PFSK-1 (cell line): ENCODE measurements around the gene PTPRN2.

ENCODE experiments used
- FOXP2 ChIP-seq: optimal IDR thresholded peaks from 2 replicates; pipeline ENCODE3; 2011; ENCODE audit warnings: borderline replicate concordance, control low read depth, inconsistent platforms; ENCODE audit not compliant: insufficient read depth; ENCODE audit errors: extremely low read length, extremely low read depth
- POLR2AphosphoS5 ChIP-seq: IDR thresholded peaks from 2 replicates; pipeline ENCODE4 v1.6.1; 2012; ENCODE audit warnings: low read depth, mild to moderate bottlenecking, control low read depth, low read length, moderate library complexity
- SIN3A ChIP-seq: IDR thresholded peaks from 2 replicates; pipeline ENCODE4 v1.6.1; 2012; ENCODE audit warnings: mild to moderate bottlenecking, low read length, moderate library complexity, borderline replicate concordance; ENCODE audit not compliant: insufficient read depth
- TAF1 ChIP-seq: IDR thresholded peaks from 2 replicates; pipeline ENCODE4 v1.6.1; 2012; ENCODE audit warnings: low read length, control low read depth, borderline replicate concordance; ENCODE audit not compliant: insufficient read depth
- TF ChIP-seq, protein P1 (sequence below), 2 experiments: IDR thresholded peaks; 2 replicates each; pipeline versions ENCODE4 v1.6.1 to v1.8.0; 2011 to 2012; ENCODE audit warnings: low read depth in 2 of 2, low read length in 2 of 2, control low read depth in 1 of 2, inconsistent platforms in 1 of 2, mild to moderate bottlenecking in 1 of 2, moderate library complexity in 1 of 2; ENCODE audit not compliant: insufficient read depth in 1 of 2

PTPRN2 gene

DNA sequence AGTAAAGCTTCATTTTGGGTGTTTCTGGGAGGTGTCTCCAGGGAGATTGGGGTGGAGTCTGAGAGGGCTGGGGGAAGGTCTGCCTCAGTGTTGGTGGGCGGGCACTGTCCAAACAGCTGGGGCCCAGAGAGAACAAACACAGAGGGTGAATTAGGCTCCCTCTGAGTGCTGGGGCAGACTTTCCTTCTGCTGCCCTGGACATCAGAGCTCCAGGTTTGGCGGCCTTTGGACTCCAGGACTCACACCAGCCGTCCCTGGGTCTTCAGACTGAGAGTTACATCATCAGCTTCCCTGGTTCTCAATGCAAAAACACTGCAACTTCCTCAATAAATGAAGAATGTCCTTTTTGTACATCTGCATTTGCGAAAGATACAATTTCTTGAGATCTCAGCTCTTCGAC lies 427.4 kb downstream of the PTPRN2 start:
- TF ChIP-seq TAF1: no peak
- peak; percentile 65; the same call in 1 of the 2 replicates for TF ChIP-seq POLR2AphosphoS5
- TF ChIP-seq FOXP2: no peak
- TF ChIP-seq, protein P1, sequence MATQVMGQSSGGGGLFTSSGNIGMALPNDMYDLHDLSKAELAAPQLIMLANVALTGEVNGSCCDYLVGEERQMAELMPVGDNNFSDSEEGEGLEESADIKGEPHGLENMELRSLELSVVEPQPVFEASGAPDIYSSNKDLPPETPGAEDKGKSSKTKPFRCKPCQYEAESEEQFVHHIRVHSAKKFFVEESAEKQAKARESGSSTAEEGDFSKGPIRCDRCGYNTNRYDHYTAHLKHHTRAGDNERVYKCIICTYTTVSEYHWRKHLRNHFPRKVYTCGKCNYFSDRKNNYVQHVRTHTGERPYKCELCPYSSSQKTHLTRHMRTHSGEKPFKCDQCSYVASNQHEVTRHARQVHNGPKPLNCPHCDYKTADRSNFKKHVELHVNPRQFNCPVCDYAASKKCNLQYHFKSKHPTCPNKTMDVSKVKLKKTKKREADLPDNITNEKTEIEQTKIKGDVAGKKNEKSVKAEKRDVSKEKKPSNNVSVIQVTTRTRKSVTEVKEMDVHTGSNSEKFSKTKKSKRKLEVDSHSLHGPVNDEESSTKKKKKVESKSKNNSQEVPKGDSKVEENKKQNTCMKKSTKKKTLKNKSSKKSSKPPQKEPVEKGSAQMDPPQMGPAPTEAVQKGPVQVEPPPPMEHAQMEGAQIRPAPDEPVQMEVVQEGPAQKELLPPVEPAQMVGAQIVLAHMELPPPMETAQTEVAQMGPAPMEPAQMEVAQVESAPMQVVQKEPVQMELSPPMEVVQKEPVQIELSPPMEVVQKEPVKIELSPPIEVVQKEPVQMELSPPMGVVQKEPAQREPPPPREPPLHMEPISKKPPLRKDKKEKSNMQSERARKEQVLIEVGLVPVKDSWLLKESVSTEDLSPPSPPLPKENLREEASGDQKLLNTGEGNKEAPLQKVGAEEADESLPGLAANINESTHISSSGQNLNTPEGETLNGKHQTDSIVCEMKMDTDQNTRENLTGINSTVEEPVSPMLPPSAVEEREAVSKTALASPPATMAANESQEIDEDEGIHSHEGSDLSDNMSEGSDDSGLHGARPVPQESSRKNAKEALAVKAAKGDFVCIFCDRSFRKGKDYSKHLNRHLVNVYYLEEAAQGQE (IDR thresholded peaks at IDR 0.05; ENCODE audit: insufficient read depth in 1 of 2, low read depth in 2 of 2, low read length in 2 of 2): no peak

GRCh38 chr7:158157460-158157859 lies 430.2 kb downstream of the PTPRN2 start:
- no peak for TF ChIP-seq FOXP2
- TF ChIP-seq, protein P1 (IDR thresholded peaks at IDR 0.05; ENCODE audit: insufficient read depth in 1 of 2, low read depth in 2 of 2, low read length in 2 of 2): no peak
- no peak for TF ChIP-seq TAF1
- TF ChIP-seq SIN3A: no peak

- TF ChIP-seq POLR2AphosphoS5: no peak
- TF ChIP-seq SIN3A: no peak
- no peak for TF ChIP-seq TAF1
- TF ChIP-seq FOXP2: no peak
- TF ChIP-seq, protein P1 (IDR thresholded peaks at IDR 0.05; ENCODE audit: insufficient read depth in 1 of 2, low read depth in 2 of 2, low read length in 2 of 2): no peak
Observed at GRCh38 chr7:158150234-158150633, 437.4 kb downstream of the PTPRN2 start.

- TF ChIP-seq POLR2AphosphoS5: no peak
- no peak for TF ChIP-seq SIN3A
Observed at GRCh38 chr7:158145370-158145769, 442.3 kb downstream of the PTPRN2 start.

DNA sequence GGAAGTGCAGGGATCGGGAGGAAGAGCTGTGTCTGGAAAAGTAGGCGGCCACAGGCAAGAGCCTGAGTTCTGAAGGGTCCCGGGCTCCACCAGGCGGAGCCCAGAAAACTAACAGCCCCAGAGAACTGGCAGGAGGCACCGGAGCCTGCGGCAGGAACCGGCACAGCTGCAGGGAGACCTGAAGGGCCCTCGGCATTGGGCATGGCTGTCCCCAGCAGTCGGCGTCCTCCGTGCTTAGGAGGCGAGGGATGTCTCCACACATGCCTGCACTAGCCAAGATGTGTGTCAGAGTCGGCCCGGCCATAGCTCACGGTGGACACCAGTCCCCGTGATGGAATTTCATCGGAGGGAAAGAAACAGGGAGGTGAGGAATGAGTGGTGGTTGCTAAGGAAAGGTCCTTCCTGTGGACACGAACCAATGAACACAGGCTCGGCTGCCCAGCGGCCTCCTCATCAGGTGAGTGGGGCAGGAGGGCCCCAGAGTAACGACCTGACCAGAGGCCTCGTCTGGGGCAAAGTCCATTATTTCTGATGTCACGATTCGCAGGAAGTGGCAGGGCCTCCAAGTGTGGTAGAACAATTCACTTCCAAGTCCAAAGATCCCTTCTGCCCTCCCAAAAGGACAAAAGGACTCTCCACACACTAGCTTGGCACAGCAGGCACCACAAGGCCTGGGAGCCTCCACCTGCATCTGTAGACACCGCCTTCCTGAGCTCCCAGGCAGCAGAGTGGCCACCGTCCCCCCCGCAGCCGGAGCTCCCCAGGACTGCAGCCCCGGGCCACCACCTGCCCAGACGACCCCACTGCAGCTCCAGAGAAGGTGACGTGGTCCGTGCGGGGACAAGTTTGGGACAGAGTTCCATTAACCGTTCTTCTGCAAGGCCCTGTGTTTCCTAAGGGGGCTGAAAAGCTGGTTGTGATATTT lies 444.2 kb downstream of the PTPRN2 start:
- no peak for TF ChIP-seq FOXP2
- TF ChIP-seq, protein P1 (IDR thresholded peaks at IDR 0.05; ENCODE audit: insufficient read depth in 1 of 2, low read depth in 2 of 2, low read length in 2 of 2): no peak
- TF ChIP-seq TAF1: no peak
- TF ChIP-seq POLR2AphosphoS5: no peak
- TF ChIP-seq SIN3A: no peak
